Measurements from ENCODE around the gene JMJD6. TPM values are rescaled to one million over a fixed set of nuclear protein-coding genes. Genes with fewer than 3 reads are reported as not detected.
A peak's percentile ranks its signal among the peaks of the same experiment; 100 is the strongest.

The JMJD6 gene
- total and polyA plus RNA-seq, 2 donors from 2014 or later, result 23.6 to 34.3 TPM

DNA sequence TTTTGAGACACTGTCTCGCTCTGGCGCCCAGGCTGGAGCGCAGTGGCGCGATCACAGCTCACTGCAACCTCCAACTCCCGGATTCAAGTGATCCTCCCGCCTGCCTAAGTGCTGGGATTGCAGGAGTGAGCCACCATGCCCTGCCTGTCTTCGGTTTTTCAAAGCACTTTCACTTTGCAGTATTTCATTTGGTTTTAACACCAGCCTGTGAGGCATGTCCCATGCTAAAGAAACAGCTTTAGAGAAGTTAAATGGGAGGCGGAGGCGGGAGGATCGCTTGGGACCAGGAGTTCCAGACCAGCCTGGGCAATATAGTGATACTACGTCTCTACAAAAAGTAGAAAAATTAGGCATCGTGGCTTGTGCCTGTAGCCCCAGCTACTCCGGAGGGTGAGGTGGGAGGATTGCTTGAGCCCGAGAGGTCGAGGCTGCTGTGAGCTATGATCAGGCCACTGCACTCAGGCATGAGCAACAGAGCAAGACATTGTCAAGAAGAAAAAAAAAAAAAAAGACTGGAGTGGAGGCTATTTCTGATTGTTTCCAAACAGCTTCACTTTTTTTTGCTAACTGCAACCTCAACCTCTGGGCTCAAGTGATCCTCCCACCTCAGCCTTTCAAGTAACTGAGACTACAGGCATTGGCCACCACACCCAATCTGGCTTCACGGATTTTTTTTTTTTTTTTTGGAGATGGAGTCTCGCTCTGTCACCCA is 1.5 kb upstream of the JMJD6 start:
- H3K27ac ChIP-seq (ENCODE audit: low read depth in 2 of 2, low read length in 2 of 2), result peak overlapping the region; percentile 99
- H3K4me1 ChIP-seq (ENCODE audit: control insufficient read depth in 2 of 3, insufficient read depth in 2 of 3, low read depth in 1 of 3, low read length in 3 of 3), result peaks cover 3 to 18% (median 11%) of the 10 kb centered on the region in 3 donors
- peak overlapping the region; percentile 26 to 99 (median 50) for H3K9ac ChIP-seq (ENCODE audit: low read length in 3 of 3)
- no peaks in the 10 kb centered on the region for H3K27me3 ChIP-seq (ENCODE audit: control insufficient read depth, insufficient read depth, low read length)
- FAIRE-seq, result no peak
- H3K9me3 ChIP-seq (ENCODE audit: control insufficient read depth in 2 of 3, insufficient read depth in 1 of 3, low read length in 3 of 3), result no peaks in the 10 kb centered on the region
- intact Hi-C loops (cut with DNase I), result no loop called here
- TF ChIP-seq, protein P1, sequence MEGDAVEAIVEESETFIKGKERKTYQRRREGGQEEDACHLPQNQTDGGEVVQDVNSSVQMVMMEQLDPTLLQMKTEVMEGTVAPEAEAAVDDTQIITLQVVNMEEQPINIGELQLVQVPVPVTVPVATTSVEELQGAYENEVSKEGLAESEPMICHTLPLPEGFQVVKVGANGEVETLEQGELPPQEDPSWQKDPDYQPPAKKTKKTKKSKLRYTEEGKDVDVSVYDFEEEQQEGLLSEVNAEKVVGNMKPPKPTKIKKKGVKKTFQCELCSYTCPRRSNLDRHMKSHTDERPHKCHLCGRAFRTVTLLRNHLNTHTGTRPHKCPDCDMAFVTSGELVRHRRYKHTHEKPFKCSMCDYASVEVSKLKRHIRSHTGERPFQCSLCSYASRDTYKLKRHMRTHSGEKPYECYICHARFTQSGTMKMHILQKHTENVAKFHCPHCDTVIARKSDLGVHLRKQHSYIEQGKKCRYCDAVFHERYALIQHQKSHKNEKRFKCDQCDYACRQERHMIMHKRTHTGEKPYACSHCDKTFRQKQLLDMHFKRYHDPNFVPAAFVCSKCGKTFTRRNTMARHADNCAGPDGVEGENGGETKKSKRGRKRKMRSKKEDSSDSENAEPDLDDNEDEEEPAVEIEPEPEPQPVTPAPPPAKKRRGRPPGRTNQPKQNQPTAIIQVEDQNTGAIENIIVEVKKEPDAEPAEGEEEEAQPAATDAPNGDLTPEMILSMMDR (IDR thresholded peaks at IDR 0.05; ENCODE audit: borderline replicate concordance, extremely low read depth, insufficient read depth), result no peak
- peak overlapping the region; percentile 76 to 96 (median 76) for H3K4me3 ChIP-seq (ENCODE audit: low read length in 3 of 3)
- DNase-seq, result peak in 4 of 5 donors; percentile 50 to 73 (median 63)
- H3K36me3 ChIP-seq (ENCODE audit: control insufficient read depth in 2 of 3, insufficient read depth in 3 of 3, low read length in 3 of 3), result peaks cover 2 to 21% (median 3%) of the 10 kb centered on the region in 3 donors

DNA sequence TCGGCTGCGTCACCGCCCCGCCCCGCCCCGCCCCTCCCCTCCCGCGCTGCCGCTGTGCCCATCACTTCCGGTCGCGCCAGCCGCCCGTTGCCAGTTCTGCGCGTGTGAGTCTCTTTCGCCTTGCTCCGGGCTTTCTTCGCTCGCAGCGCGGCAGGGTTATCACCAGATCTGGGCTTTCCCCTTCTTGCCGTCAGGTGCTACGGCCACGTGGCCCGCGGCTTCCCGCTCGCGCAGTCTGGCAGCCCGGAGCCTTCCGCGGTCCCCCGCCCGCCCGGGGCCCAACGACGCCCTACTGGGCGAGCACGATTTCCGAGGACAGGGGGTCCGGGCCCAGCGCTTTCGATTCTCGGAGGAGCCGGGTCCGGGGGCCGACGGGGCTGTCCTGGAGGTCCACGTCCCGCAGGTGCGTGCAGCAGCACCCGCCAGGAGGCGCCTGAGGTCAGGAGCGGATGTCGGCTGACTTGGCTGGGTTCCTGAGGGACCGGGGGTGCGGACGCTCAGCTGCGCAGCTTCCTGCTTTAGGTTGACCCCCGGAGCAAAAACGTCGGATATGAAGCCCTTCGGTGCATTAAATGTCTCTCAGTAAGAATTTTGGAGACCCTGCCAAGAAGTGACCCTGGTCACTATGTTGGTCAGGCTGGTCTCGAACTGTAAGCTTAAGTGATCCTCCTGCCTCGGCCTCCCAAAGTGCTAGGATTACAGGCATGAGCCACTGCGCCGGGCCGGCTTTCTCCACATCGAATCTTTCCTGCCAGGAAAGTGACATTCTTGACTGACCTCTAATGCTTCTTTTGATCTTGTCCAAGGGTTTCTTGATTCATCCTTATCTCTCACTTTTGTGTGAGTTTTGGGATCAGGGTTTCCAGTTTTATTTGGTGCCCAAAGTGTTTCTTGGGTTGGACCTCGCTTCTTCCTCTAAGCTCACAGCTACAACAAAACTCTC is 641 bp upstream of the JMJD6 start, which contains the start of gene METTL23:
TSS of gene METTL23 (plus strand) at position 64 of the 943 bp plus-strand sequence. CDS start 2,872 bp downstream, outside the sequence.
- peaks cover 3 to 18% (median 12%) of the 10 kb centered on the region in 3 donors for H3K4me1 ChIP-seq (ENCODE audit: control insufficient read depth in 2 of 3, insufficient read depth in 2 of 3, low read depth in 1 of 3, low read length in 3 of 3)
- intact Hi-C loops (cut with DNase I), result no loop called here
- no peaks in the 10 kb centered on the region for H3K27me3 ChIP-seq (ENCODE audit: control insufficient read depth, insufficient read depth, low read length)
- H3K9ac ChIP-seq (ENCODE audit: low read length in 3 of 3), result peak within 1 kb of the TSS; percentile 64 to 99 (median 85)
- no peak for FAIRE-seq
- peak within 1 kb of the TSS; percentile 99 for H3K27ac ChIP-seq (ENCODE audit: low read depth in 2 of 2, low read length in 2 of 2)
- H3K4me3 ChIP-seq (ENCODE audit: low read length in 3 of 3), result peak within 1 kb of the TSS; percentile 76 to 96 (median 81)
- H3K9me3 ChIP-seq (ENCODE audit: control insufficient read depth in 2 of 3, insufficient read depth in 1 of 3, low read length in 3 of 3), result no peaks in the 10 kb centered on the region
- TF ChIP-seq, protein P1 (IDR thresholded peaks at IDR 0.05; ENCODE audit: borderline replicate concordance, extremely low read depth, insufficient read depth), result peak; percentile 32
- peak; percentile 80 to 95 (median 89) for DNase-seq
- H3K36me3 ChIP-seq (ENCODE audit: control insufficient read depth in 2 of 3, insufficient read depth in 3 of 3, low read length in 3 of 3), result peaks cover 3 to 19% (median 3%) of the 10 kb centered on the region in 3 donors

DNA sequence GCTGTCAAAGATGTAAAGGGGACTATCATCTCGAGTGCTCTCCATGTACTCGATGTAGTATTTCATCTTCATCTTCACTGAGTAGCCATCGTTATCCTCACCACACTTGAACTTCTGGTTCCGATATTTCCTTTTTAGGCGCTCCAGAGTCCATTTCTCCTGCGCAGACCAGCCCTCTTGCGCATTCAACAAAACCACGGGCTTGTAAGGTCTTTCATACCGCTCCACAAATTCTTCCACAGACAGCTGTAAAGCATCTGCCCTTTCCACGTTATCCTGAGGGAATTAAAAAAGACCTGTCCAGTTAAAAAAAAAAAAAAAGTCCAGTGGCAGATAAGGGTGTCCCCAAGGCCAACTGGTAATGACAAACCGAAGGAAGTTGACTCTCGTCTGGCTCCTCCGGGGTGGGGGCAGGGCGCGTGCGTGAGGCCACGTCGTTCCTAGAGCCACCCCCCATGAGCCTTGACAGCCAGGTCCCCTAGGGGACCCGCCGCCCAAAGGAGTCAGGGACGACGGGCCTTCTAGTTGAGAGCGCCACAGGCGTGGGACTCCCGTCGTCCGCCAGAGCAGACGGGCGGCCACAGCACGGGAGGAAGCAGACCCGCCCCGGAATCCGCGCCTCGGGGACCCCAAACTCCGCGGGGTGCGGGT is 701 bp downstream of the JMJD6 start:
- peaks cover 3 to 15% (median 12%) of the 10 kb centered on the region in 3 donors for H3K4me1 ChIP-seq (ENCODE audit: control insufficient read depth in 2 of 3, insufficient read depth in 2 of 3, low read depth in 1 of 3, low read length in 3 of 3)

More for the DNA sequence above, 701 bp downstream of the JMJD6 start:
- FAIRE-seq, result no peak
- peaks cover 0 to 26% (median 15%) of the 10 kb centered on the region in 3 donors for H3K36me3 ChIP-seq (ENCODE audit: control insufficient read depth in 2 of 3, insufficient read depth in 3 of 3, low read length in 3 of 3)
- peak overlapping the region; percentile 99 for H3K27ac ChIP-seq (ENCODE audit: low read depth in 2 of 2, low read length in 2 of 2)
- TF ChIP-seq, protein P1 (IDR thresholded peaks at IDR 0.05; ENCODE audit: borderline replicate concordance, extremely low read depth, insufficient read depth), result no peak
- H3K4me3 ChIP-seq (ENCODE audit: low read length in 3 of 3), result peak overlapping the region; percentile 69 to 83 (median 81)
- DNase-seq, result peak; percentile 37 to 93 (median 74)
- H3K9me3 ChIP-seq (ENCODE audit: control insufficient read depth in 2 of 3, insufficient read depth in 1 of 3, low read length in 3 of 3), result no peaks in the 10 kb centered on the region
- intact Hi-C loops (cut with DNase I), result no loop called here
- H3K9ac ChIP-seq (ENCODE audit: low read length in 3 of 3), result peak overlapping the region; percentile 47 to 95 (median 85)
- no peaks in the 10 kb centered on the region for H3K27me3 ChIP-seq (ENCODE audit: control insufficient read depth, insufficient read depth, low read length)
